Measurements from ENCODE around the gene ZSWIM3.
"Not testable (repeated sequence)": the region's sequence is repeated elsewhere in the genome, so short reads cannot be mapped to it uniquely, and the experiment has no call there.

The ZSWIM3 gene

GRCh38 chr20:45883100-45883469 is 25.7 kb downstream of the ZSWIM3 start:
- Histone ChIP-seq H3K27ac (no peak overlapping the region), H3K4me3 (no peak overlapping the region)

- H3K4me3 ChIP-seq, result no peak overlapping the region
- H3K27ac ChIP-seq, result no peak overlapping the region
These were observed 29.4 kb downstream of the ZSWIM3 start for GRCh38 chr20:45886590-45887345.

GRCh38 chr20:45887346-45887715 is 29.9 kb downstream of the ZSWIM3 start, which contains the start of gene SPATA25:
Gene SPATA25, minus strand, starts transcription at chr20:45887622. Its CDS starts 32 bp downstream, at chr20:45887590.
- H3K4me3 ChIP-seq, result no peak within 1 kb of the TSS
- H3K27ac ChIP-seq, result no peak within 1 kb of the TSS

- Histone ChIP-seq H3K4me3 (no peak overlapping the region), H3K27ac (no peak overlapping the region)
These were observed 31.3 kb downstream of the ZSWIM3 start for GRCh38 chr20:45888681-45889080.

GRCh38 chr20:45890077-45890984 is 32.9 kb downstream of the ZSWIM3 start:
- Histone ChIP-seq H3K27ac (peak overlapping the region; percentile 36 to 92 (median 78)), H3K4me3 (peak overlapping the region; percentile 53 to 93 (median 78))

GRCh38 chr20:45890985-45891983 is 33.9 kb downstream of the ZSWIM3 start, which contains the start of the genes CTSA and NEURL2:
Gene CTSA, plus strand, starts transcription at chr20:45891335. Its CDS starts 234 bp downstream, at chr20:45891569.
Gene NEURL2, minus strand, starts transcription at chr20:45891208. Its CDS starts 217 bp downstream, at chr20:45890991.
- Histone ChIP-seq H3K4me3 (peak within 1 kb of the TSS; percentile 53 to 93 (median 78)), H3K27ac (peak within 1 kb of the TSS; percentile 36 to 92 (median 78))

- H3K4me3 ChIP-seq, result peak overlapping the region; percentile 53 to 93 (median 78)
- peak overlapping the region in 15 of 21 experiments; percentile 63 to 92 (median 82) for H3K27ac ChIP-seq
These were observed 34.8 kb downstream of the ZSWIM3 start for GRCh38 chr20:45892049-45892825.

GRCh38 chr20:45892828-45893500 is 35.5 kb downstream of the ZSWIM3 start:
- Histone ChIP-seq H3K27ac (peak overlapping the region in 8 of 21 experiments; percentile 7 to 92 (median 36)), H3K4me3 (peak overlapping the region in 1 of 7 experiments; percentile 78)

- Histone ChIP-seq H3K27ac (peak overlapping the region in 2 of 21 experiments; percentile 25 to 31), H3K4me3 (no peak overlapping the region)
These were observed 36.4 kb downstream of the ZSWIM3 start for GRCh38 chr20:45893831-45894230.

GRCh38 chr20:45894797-45895196 is 37.4 kb downstream of the ZSWIM3 start:
- Histone ChIP-seq H3K4me3 (no peak overlapping the region), H3K27ac (peak overlapping the region in 1 of 21 experiments; percentile 30)

GRCh38 chr20:45896641-45897161 is 39.3 kb downstream of the ZSWIM3 start:
- no peak overlapping the region for H3K4me3 ChIP-seq
- H3K27ac ChIP-seq, result no peak overlapping the region

- H3K27ac ChIP-seq, result no peak overlapping the region
- no peak overlapping the region for H3K4me3 ChIP-seq
These were observed 39.9 kb downstream of the ZSWIM3 start for GRCh38 chr20:45897289-45897688.

GRCh38 chr20:45897692-45898091 is 40.3 kb downstream of the ZSWIM3 start:
- Histone ChIP-seq H3K27ac (no peak overlapping the region), H3K4me3 (no peak overlapping the region)

- H3K27ac ChIP-seq, result no peak overlapping the region
- no peak overlapping the region for H3K4me3 ChIP-seq
These were observed 40.9 kb downstream of the ZSWIM3 start for GRCh38 chr20:45898285-45898684.

- Histone ChIP-seq H3K27ac (no peak overlapping the region), H3K4me3 (no peak overlapping the region)
These were observed 41.8 kb downstream of the ZSWIM3 start for GRCh38 chr20:45899046-45899835.

- not testable (repeated sequence) for H3K4me3 ChIP-seq, H3K27ac ChIP-seq
These were observed 43.9 kb downstream of the ZSWIM3 start for GRCh38 chr20:45901332-45901731.

- H3K4me3 ChIP-seq, result no peak overlapping the region
- no peak overlapping the region for H3K27ac ChIP-seq
These were observed 44.8 kb downstream of the ZSWIM3 start for GRCh38 chr20:45902199-45902701.
